Measurements from ENCODE around the gene CTNNBL1. TPM values are rescaled to one million over a fixed set of nuclear protein-coding genes. Genes with fewer than 3 reads are reported as not detected.
"Not testable (repeated sequence)": the region's sequence is repeated elsewhere in the genome, so short reads cannot be mapped to it uniquely, and the experiment has no call there.

CTNNBL1 gene
- total and polyA plus RNA-seq, 8 donors = 14.8 to 34.9 (median 21.3) TPM

- 91 to 92% methylated on average over 4 of the region's 4 CpGs for WGBS, 2 donors
- Histone ChIP-seq H3K36me3 (no peaks in the 10 kb centered on the region), H3K4me3 (no peak overlapping the region), H3K27me3 (no peaks in the 10 kb centered on the region), H3K27ac (no peak overlapping the region), H3K9me3 (no peaks in the 10 kb centered on the region), H3K4me1 (peaks cover 4 to 8% (median 5%) of the 10 kb centered on the region in 3 donors)
- TF ChIP-seq, protein P1, sequence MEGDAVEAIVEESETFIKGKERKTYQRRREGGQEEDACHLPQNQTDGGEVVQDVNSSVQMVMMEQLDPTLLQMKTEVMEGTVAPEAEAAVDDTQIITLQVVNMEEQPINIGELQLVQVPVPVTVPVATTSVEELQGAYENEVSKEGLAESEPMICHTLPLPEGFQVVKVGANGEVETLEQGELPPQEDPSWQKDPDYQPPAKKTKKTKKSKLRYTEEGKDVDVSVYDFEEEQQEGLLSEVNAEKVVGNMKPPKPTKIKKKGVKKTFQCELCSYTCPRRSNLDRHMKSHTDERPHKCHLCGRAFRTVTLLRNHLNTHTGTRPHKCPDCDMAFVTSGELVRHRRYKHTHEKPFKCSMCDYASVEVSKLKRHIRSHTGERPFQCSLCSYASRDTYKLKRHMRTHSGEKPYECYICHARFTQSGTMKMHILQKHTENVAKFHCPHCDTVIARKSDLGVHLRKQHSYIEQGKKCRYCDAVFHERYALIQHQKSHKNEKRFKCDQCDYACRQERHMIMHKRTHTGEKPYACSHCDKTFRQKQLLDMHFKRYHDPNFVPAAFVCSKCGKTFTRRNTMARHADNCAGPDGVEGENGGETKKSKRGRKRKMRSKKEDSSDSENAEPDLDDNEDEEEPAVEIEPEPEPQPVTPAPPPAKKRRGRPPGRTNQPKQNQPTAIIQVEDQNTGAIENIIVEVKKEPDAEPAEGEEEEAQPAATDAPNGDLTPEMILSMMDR (IDR thresholded peaks at IDR 0.05) = no peak
- FAIRE-seq (no peak), DNase-seq (no peak), ATAC-seq (no peak)
- intact Hi-C loops (cut with DNase I) = no loop called here
Measured at GRCh38 chr20:37700301-37700700, 6.5 kb downstream of the CTNNBL1 start.

- FAIRE-seq; H3K4me3 ChIP-seq; DNase-seq; H3K4me1 ChIP-seq; H3K9me3 ChIP-seq; H3K27me3 ChIP-seq; ATAC-seq; H3K27ac ChIP-seq; H3K36me3 ChIP-seq; intact Hi-C loops (cut with DNase I): not testable (repeated sequence)
- 94% methylated on average over 17 of the region's 17 CpGs for WGBS, 2 donors
Measured at GRCh38 chr20:37701676-37702075, 7.8 kb downstream of the CTNNBL1 start.

DNA sequence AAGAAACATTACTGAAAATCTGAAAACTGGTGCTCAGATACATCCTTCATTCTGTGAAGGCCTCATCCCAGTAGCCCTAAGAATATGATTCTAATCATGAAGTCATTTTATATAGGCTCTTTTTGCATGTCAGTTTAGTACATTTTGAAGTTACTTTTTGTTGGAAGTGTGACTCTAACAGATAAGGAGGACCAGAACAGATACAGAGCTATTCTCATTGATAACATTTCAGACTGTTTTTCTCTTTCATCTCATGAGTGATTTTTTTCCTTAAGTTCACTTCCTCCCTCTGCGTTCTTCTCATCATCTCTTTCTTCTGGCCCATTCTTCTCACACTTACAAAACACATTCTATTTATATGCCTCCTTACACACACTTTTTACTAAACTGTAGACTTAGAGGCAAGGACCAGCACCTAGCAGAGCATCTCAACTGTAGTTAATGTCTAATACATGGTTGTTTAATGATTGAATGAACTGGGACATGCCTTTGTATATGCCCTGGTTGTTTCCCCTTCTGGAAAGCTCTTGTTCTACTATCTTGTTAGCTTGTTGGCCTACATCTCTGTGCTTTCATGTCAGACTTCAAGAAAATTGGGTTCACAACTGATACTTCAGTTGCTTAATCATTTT, 8.7 kb downstream of the CTNNBL1 start:
- FAIRE-seq (no peak), ATAC-seq (no peak), DNase-seq (no peak)
- Histone ChIP-seq H3K36me3 (no peaks in the 10 kb centered on the region), H3K9me3 (no peaks in the 10 kb centered on the region), H3K4me3 (no peak overlapping the region), H3K27ac (no peak overlapping the region), H3K4me1 (peaks cover 0 to 5% (median 0%) of the 10 kb centered on the region in 3 donors), H3K27me3 (no peaks in the 10 kb centered on the region)
- TF ChIP-seq, protein P1 (IDR thresholded peaks at IDR 0.05) = no peak
- WGBS, 2 donors = 81 to 86% methylated on average over 1 of the region's 1 CpG
- intact Hi-C loops (cut with DNase I) = no loop called here

GRCh38 chr20:37703035-37703845, 9.4 kb downstream of the CTNNBL1 start:
- no peak for ATAC-seq
- intact Hi-C loops (cut with DNase I) = no loop called here
- peaks cover 0 to 5% (median 0%) of the 10 kb centered on the region in 3 donors for H3K4me1 ChIP-seq
- no peaks in the 10 kb centered on the region for H3K27me3 ChIP-seq
- WGBS, 2 donors = 86 to 90% methylated on average over 6 of the region's 6 CpGs
- no peaks in the 10 kb centered on the region for H3K36me3 ChIP-seq
- no peak for FAIRE-seq
- no peak overlapping the region for H3K4me3 ChIP-seq
- H3K27ac ChIP-seq = no peak overlapping the region
- H3K9me3 ChIP-seq = no peaks in the 10 kb centered on the region
- DNase-seq = no peak
- TF ChIP-seq, protein P1 (IDR thresholded peaks at IDR 0.05) = no peak

GRCh38 chr20:37704955-37705354, 11.1 kb downstream of the CTNNBL1 start:
- ATAC-seq = no peak
- DNase-seq = no peak
- TF ChIP-seq, protein P1 (IDR thresholded peaks at IDR 0.05) = no peak
- H3K9me3 ChIP-seq = no peaks in the 10 kb centered on the region
- no peak for FAIRE-seq
- intact Hi-C loops (cut with DNase I) = no loop called here
- no peaks in the 10 kb centered on the region for H3K36me3 ChIP-seq
- no peaks in the 10 kb centered on the region for H3K4me1 ChIP-seq
- no peak overlapping the region for H3K4me3 ChIP-seq
- H3K27me3 ChIP-seq = no peaks in the 10 kb centered on the region
- no peak overlapping the region for H3K27ac ChIP-seq
- WGBS, 2 donors = 94 to 95% methylated on average over 1 of the region's 1 CpG
